Smooth muscle cell of trachea (primary cell): ENCODE measurements around the gene TP63. TPM values are rescaled to one million over a fixed set of nuclear protein-coding genes. Genes with fewer than 3 reads are reported as not detected.

ENCODE experiments used
- total RNA-seq: library from RNA; depleted of rRNA; stranded (reverse); fragments of >200 nt; gene quantifications from 2 replicates; pipeline ENCODE4 v1.2.1, GENCODE V29; 2014

The TP63 gene
- under 0.01 and 0.15 TPM in 2 replicates for total RNA-seq

DNA sequence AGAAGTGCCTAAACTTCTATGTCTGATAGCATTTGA, at the start of gene TP63:
Gene TP63 (plus strand): TSS at position 17 of the 36 bp plus-strand sequence. CDS start 127 bp downstream, outside the sequence.

